ENCODE measurements around the gene GNAS. TPM values are rescaled to one million over a fixed set of nuclear protein-coding genes. Genes with fewer than 3 reads are reported as not detected.

GNAS gene
- total RNA-seq, 4 donors from 2014 or later: 334 to 513 (median 458) TPM

DNA sequence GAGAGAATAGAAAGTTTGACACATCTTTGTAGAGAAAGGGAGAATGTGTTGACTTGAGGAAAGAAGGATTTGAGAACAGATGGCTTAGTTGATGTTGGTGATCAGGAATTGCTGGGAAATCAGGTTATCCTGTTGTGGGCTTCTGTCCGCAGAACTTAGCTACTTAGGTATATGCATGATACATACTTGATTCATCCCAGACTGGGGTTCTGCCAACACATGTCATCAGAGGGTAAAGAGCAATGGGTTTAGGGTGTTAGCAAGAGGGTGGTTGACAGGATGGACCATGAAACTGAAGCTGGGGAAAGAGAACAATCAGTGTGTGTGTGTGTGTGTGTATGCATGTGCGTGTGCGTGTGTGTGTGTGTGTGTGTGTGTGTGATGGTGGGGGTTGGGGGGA lies 78.0 kb downstream of the GNAS start:
- no peaks in the 10 kb centered on the region for H3K9me3 ChIP-seq
- WGBS, 2 donors: 69 to 86% methylated on average over 3 of the region's 3 CpGs
- H3K36me3 ChIP-seq: no peaks in the 10 kb centered on the region
- DNase-seq: no peak
- peaks cover 0 to 12% (median 0%) of the 10 kb centered on the region in 4 donors for H3K27me3 ChIP-seq
- intact Hi-C loops (cut with DNase I): no loop called here
- no peak overlapping the region for H3K4me3 ChIP-seq
- TF ChIP-seq, protein P1, sequence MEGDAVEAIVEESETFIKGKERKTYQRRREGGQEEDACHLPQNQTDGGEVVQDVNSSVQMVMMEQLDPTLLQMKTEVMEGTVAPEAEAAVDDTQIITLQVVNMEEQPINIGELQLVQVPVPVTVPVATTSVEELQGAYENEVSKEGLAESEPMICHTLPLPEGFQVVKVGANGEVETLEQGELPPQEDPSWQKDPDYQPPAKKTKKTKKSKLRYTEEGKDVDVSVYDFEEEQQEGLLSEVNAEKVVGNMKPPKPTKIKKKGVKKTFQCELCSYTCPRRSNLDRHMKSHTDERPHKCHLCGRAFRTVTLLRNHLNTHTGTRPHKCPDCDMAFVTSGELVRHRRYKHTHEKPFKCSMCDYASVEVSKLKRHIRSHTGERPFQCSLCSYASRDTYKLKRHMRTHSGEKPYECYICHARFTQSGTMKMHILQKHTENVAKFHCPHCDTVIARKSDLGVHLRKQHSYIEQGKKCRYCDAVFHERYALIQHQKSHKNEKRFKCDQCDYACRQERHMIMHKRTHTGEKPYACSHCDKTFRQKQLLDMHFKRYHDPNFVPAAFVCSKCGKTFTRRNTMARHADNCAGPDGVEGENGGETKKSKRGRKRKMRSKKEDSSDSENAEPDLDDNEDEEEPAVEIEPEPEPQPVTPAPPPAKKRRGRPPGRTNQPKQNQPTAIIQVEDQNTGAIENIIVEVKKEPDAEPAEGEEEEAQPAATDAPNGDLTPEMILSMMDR (IDR thresholded peaks at IDR 0.05): no peak
- TF ChIP-seq POLR2A (IDR thresholded peaks at IDR 0.05): no peak
- H3K4me1 ChIP-seq: no peaks in the 10 kb centered on the region
- no peak overlapping the region for H3K27ac ChIP-seq

DNA sequence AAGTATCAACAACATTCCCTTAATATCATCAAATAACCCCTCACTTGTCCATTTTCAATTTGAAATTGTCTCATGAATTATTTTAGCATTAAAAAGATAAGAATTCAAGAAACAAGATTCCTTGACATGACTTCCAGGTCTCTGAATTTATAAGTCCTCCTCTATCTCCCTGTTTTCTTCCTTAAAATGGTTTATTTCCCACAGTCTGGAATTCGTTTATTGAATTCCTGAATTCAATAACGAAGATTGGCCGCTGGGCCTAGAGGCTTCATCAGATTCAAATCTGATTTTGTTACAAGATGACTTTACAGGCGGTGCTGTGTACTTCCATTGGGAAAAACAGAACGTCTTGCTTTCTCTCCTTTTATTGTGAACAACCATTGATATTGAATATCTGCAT lies 79.7 kb downstream of the GNAS start:
- Histone ChIP-seq H3K9me3 (peaks cover 0 to 7% (median 0%) of the 10 kb centered on the region in 3 donors), H3K4me1 (no peaks in the 10 kb centered on the region), H3K36me3 (no peaks in the 10 kb centered on the region), H3K4me3 (no peak overlapping the region), H3K27ac (no peak overlapping the region), H3K27me3 (peaks cover 0 to 17% (median 0%) of the 10 kb centered on the region in 4 donors)
- DNase-seq: no peak
- intact Hi-C loops (cut with DNase I): no loop called here
- TF ChIP-seq POLR2A (IDR thresholded peaks at IDR 0.05): no peak
- TF ChIP-seq, protein P1 (IDR thresholded peaks at IDR 0.05): no peak
- WGBS, 2 donors: 83 to 86% methylated on average over 5 of the region's 5 CpGs

DNA sequence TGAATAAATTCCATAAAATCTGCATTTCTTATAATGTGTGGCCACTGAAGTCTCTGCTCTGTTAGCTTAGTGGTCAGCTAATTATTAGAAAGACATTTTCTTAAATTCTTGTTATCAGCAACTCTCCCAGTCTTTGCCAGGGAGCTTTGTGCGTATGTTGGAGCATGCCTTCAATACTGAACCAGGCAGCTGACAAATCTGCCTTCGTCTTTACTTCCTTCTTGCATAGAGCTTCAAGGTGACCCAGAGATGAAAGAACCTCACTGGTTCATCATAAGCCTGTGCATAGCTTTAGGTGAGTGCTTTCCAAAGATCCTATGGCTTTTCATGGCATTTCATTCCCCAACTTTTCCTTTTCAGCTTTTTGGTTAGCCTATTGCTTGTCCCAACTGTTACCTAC lies 85.6 kb downstream of the GNAS start:
- TF ChIP-seq POLR2A (IDR thresholded peaks at IDR 0.05): no peak
- Histone ChIP-seq H3K27ac (no peak overlapping the region), H3K9me3 (peaks cover 0 to 7% (median 0%) of the 10 kb centered on the region in 3 donors), H3K36me3 (no peaks in the 10 kb centered on the region), H3K27me3 (peaks cover 0 to 9% (median 0%) of the 10 kb centered on the region in 4 donors), H3K4me3 (no peak overlapping the region), H3K4me1 (no peaks in the 10 kb centered on the region)
- WGBS, 2 donors: 41 to 47% methylated on average over 2 of the region's 2 CpGs
- DNase-seq: no peak
- intact Hi-C loops (cut with DNase I): no loop called here

GRCh38 chr20:58938541-58938940 lies 86.0 kb downstream of the GNAS start:
- no peak for DNase-seq
- Histone ChIP-seq H3K36me3 (no peaks in the 10 kb centered on the region), H3K27ac (no peak overlapping the region), H3K9me3 (peaks cover 0 to 7% (median 0%) of the 10 kb centered on the region in 3 donors), H3K4me3 (no peak overlapping the region), H3K27me3 (peaks cover 0 to 5% (median 0%) of the 10 kb centered on the region in 4 donors), H3K4me1 (no peaks in the 10 kb centered on the region)
- TF ChIP-seq, protein P1 (IDR thresholded peaks at IDR 0.05): no peak
- TF ChIP-seq POLR2A (IDR thresholded peaks at IDR 0.05): no peak
- intact Hi-C loops (cut with DNase I): no loop called here
- WGBS, 2 donors: 36 to 47% methylated on average over 1 of the region's 1 CpG

- intact Hi-C loops (cut with DNase I): no loop called here
- no peak overlapping the region for H3K27ac ChIP-seq
- peaks cover 0 to 2% (median 0%) of the 10 kb centered on the region in 3 donors for H3K9me3 ChIP-seq
- H3K4me1 ChIP-seq: no peaks in the 10 kb centered on the region
- WGBS, 2 donors: 58 to 63% methylated on average over 3 of the region's 3 CpGs
- H3K36me3 ChIP-seq: no peaks in the 10 kb centered on the region
- H3K27me3 ChIP-seq: peaks cover 0 to 5% (median 0%) of the 10 kb centered on the region in 4 donors
- TF ChIP-seq, protein P1 (IDR thresholded peaks at IDR 0.05): no peak
- no peak for TF ChIP-seq POLR2A (IDR thresholded peaks at IDR 0.05)
- DNase-seq: no peak
- H3K4me3 ChIP-seq: no peak overlapping the region
These were observed 89.0 kb downstream of the GNAS start for GRCh38 chr20:58941471-58941870.

GRCh38 chr20:58942549-58942948 lies 90.0 kb downstream of the GNAS start:
- H3K36me3 ChIP-seq: no peaks in the 10 kb centered on the region
- 59 to 68% methylated on average over 4 of the region's 4 CpGs for WGBS, 2 donors
- no peaks in the 10 kb centered on the region for H3K9me3 ChIP-seq
- H3K27me3 ChIP-seq: no peaks in the 10 kb centered on the region
- intact Hi-C loops (cut with DNase I): no loop called here
- DNase-seq: no peak
- no peaks in the 10 kb centered on the region for H3K4me1 ChIP-seq
- no peak overlapping the region for H3K27ac ChIP-seq
- no peak overlapping the region for H3K4me3 ChIP-seq
- TF ChIP-seq POLR2A (IDR thresholded peaks at IDR 0.05): no peak
- TF ChIP-seq, protein P1 (IDR thresholded peaks at IDR 0.05): no peak

Measured in esophagus squamous epithelium (tissue), 5 donors.